HG02938 (cell line): ENCODE measurements around the gene SPACA7.
"Not testable (repeated sequence)": the region's sequence is repeated elsewhere in the genome, so short reads cannot be mapped to it uniquely, and the experiment has no call there.

Experiments
- ATAC-seq: cut with Tn5 transposase; IDR thresholded peaks from one replicate; pipeline ENCODE4 v1.9.1; 2021; ENCODE audit warnings: mild to moderate bottlenecking, moderate library complexity; ENCODE audit not compliant: unreplicated experiment

The SPACA7 gene

DNA sequence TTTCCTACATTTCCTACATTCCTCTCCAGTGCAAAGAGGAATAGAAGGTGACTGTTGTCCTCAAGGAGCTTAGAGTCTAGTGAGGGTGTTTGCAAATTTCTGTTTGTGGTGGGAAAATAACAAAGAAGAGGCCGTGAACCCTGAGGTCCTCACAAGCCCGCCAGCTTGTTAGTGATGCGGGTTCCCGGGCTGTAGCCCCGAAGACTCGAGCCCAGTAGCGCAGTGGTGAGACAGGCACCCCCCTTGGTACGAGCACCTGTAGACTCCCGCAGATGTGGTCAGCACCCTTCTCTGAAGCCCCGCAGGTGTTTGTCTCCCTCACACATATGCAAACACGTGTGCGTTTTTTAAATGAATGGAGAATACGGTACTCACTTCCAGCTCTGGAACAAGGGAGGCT lies 26.5 kb upstream of the SPACA7 start:
- ATAC-seq: no peak

DNA sequence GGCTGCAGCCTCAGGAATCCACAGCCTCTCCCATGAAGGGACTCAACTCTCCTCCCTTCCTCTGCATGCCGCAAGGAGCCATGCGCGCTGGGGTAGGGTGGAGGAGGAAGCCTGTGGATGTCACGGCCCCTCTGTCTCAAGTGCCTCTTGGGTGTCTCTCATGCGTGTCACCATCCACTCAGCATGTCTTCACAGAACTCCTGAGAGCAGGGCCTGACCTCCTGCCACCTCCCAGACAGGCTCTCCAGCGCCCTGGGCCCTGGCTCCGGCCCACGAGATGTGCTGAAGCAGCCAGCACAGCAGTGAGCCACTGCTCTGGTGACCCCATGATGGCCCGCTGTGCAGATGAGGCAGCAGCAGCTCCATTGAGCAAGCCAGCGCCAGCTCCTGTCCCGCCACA lies 25.9 kb upstream of the SPACA7 start:
- no peak for ATAC-seq

DNA sequence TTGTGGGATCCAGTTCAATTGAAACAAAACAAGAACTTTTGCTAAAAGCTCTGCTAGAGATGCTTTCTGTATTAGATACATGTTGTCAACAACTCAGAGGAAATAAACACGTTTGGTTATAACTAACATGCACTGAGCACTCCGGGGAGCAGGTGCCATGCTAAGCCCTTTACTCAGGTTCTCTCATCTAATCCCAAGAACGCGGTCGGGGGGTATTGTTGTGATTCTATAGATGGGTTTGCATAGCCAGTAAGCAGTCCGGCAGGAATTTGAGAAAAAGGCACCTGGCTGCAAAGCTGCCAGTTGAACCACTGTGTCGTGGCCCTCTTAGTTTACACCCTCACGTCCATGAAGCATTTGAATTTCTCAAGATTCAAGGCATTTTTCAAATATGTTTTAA lies 24.3 kb upstream of the SPACA7 start:
- ATAC-seq: no peak

DNA sequence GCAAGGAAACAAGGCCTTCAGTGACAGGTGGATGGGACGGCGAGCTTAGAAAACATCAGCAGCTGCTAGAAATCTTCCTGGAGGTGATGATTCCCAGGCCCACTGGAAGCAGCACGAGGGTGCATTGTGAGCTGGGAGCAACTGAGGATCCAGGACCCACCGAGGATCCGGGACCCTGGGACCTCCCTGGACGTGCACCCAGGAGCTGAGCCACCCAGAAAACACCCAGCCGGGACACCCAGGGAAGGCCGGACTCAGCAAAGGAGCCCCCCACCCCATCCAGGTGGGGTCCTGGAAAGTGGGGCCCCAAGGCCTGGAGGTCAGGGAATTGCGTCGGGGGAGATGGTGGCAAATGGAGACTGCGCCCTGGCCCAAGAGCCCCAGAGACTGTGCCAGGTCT lies 22.3 kb upstream of the SPACA7 start:
- no peak for ATAC-seq

DNA sequence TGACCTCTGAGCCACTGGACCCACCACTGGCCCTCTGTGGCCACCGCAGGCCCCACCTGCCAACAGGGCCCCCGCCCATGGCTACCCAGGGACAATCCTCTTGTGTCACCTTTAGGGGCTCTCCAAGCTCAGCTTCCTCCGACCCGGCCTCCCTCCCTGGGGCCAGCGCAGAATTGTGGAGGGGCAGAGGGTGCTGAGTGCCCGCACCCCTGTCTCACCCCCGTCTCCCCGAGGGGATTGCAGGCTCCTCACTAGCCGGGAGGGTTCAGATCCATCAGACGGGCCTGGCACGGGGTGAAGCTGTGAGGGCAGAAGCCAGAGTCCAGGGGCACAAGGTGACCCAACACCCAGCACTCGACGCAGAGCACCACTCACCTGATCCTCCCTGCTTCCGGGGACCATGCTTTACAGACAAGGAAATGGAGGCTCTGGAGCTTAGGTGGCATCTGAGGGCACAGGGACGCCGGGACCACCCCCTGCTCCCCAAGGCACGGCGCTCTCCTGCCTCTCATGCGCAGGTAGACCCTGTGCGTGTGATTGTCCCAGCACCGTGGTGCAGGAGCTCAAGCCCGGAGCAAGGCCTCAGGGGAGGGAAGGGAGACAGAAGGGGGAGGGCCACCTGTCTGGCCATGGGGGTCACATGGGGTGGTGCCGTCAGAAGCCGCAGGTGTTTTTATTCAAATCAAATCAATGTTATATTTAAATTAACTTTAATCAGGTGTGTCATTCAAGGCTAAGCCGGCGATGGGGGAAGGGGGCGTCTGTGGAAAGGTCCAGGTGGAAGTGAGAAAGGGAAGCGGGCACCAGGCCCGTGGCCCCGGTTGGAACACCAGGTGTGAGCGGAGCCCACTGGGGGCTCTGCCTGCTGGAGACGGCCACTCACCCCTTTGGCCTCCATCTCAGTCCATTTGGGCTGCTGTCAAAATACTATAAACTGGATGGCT lies 21.6 kb upstream of the SPACA7 start:
- ATAC-seq: no peak

DNA sequence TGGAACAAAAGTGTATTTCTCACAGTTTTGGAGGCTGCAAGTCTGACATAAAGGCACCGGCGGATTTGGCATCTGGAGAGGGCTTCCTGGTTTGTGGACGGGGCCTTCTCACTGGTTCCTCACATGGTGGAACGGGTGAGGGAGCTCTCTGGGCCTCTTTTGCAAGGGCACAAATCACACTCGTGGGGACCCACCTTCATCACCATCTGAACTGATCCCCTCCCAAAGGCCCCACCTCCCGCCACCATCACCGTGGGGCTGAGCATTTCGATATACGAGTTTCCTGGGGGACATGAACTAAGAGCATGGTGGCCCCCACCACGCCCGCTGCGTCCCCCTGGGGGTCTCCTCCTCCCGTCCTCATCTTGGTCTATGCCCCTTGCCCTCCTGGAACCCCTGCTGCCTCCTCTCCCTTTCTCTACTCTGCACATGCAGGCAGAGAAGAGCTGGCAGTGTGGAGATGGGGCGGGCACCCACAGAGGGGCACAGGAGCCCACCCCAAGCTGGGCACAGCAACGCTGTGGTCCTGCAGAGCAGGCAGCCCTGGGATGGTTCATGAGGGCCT lies 20.8 kb upstream of the SPACA7 start:
- ATAC-seq: no peak

DNA sequence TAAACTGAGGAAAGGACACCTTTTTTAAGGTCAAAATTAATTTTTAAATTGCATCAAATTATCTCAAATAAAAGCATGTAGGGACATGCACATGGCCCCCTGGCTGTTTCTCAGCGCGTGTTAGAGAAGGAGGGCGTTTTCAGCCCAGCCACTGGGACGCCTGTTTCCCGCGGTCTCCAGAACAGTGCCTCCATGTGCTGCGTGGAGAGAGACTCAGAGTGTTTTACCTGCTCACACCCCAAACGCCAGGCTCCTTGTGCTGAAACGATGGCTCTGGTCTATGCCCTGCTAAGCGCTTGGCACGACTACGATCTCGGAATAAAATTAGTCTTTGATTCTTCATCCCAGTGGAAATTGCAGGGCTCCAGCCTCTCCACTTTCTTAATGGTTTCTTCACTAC lies 20.0 kb upstream of the SPACA7 start:
- ATAC-seq: no peak

DNA sequence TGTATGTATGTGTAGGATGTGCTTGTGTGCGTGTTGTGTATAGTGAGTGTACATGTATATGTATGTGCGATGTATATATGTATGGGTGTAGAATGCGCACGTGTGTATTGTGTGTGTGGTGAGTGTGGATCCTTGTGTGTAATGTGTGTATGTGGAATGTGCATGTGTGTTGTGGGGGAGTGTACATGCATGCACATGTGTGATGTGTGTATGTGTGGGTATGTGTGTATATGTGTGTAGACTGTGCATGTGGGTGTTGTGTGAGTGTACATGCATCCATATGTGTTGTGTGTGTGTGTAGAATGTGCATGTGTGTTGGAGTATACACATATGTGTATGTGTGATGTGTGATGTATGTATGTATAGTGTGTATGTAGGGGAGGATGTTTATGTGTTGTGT lies 18.0 kb upstream of the SPACA7 start:
- ATAC-seq: no peak

DNA sequence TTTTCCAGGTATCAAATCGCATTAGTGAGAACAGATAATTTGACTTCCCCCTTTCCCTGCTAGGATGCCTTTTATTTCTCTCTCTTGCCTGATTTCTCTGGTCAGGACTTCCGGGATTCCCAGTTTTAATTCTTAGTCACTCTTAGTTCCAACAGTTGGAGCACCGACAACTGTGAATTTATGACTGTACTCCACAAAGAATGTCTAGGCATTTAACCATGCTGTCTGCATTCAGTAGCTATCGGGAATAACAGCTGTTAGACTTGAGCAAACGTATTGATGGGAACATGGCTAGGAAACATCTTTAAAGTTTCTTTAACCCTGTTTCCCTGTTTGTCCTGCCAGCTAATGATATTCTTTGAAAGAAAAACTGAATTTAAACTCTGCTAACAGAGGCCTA lies 14.1 kb upstream of the SPACA7 start:
- ATAC-seq: no peak

DNA sequence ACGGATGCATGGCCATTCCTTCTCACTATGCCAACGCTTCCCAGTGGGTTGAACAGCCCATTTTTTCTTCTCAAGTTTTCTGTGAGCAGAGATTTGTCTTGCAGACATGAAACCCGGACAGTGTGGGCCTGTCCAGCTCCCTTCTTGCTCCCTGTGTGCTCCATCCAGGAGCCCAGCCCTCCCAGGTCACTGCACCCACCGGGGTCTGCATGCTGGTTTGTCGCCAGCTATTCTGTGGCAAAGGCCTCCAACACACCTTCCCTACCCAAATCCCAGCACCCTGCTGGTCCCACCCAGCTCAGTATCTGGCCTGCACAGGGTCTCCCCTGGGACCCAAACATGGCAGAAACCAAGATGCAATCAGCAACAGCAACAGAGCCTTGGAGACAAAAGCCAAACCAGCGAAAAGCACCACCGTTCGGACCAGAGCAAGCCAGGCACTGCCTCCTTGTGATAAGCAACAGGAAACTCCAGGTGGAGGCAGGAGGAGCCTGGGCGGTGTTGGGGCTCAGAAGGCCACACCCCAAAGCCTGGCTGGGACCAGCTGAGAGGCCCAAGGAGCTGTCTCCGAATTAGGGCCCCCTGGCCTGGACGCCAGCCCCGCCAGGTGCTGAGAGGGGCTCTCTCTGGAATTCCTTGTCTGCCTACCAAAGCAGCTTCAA lies 12.2 kb upstream of the SPACA7 start:
- no peak for ATAC-seq

DNA sequence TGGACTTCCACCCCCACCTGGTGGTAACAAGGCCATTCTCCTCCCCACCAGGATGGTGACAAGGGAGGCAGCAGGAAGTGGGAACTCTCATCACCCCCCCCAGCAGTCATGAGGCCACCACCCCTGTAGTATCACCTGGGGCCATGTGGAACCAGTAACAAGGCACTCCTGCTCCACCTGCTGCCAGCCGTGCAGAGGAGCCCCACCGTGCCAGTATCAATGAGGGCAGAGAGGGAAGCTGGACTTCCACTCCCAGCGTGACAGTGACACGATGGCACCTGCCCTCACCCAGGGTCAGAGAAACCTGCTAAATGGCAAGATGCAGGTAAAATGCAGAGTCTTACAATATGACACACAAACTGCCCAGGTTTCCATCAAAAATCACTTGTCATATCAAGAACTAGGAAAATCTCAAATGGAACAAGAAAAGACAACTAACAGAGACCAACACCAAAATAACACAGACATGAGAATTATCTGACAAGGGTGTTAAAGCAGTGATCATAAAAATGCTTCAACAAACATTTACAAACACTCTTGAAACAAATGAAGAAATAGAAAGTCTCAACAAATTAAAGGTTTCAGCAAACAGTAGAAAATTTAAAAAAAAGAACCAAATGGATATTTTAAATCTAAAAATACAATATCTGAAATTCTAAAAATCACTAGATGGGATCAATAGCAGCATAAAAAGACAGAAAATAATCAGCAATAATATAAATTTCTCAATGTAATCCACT lies 9.1 kb upstream of the SPACA7 start:
- no peak for ATAC-seq

DNA sequence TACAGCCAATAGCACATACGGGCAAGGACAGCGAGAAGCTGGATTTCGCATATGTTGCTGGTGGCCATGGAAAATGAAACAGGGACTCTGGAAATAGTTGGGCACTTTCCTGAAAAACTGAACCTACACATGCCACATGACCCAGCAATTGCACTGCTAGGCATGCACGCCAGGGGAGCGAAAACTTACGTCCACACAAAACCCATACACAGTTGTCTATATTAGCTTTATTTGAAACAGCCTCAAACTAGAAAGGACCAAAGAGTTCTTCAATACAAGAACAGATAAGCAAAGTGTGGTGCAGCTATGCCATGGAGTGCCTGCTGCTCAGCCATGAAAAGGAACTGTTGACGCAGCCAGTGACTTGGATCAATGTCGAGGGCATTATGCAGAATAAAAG lies 7.3 kb upstream of the SPACA7 start:
- no peak for ATAC-seq

DNA sequence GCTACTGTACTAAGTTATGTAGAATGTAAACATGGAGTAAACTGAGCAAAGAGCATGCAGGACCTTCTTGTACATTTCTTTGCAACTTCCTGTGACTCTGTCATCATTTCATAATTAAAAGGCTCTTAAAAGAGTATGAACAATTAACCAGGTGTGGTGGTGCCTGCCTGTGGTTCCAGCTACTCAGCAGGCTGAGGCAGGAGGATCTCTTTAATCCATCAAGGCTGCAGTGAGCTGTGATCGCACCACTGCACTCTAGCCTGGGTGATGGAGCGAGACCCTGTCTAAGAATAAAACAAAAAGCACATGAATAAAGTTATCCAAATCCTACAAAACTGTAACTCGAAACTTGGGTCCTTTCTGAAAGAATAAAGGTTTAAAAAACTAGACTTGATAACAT lies 5.8 kb upstream of the SPACA7 start:
- no peak for ATAC-seq

DNA sequence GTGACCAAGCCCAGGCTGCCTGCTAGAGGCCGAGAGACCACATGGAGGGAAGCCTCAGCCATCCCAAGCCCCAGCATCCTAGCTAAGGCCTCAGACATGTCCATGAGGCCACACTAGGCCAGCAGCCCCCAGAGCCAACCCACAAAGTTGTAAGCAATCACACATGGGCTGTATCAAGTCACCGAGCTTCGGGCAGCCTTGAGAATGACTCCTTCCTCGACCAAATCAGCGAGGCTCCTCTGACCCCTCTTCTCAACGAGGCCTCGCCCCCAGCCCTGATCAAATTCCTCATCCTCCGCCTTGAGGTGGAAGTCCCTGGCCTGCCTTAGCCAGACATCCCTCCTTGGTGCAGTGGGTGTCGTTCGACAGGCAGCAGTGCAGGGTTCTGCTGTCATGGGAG lies 1.9 kb upstream of the SPACA7 start:
- ATAC-seq: no peak

DNA sequence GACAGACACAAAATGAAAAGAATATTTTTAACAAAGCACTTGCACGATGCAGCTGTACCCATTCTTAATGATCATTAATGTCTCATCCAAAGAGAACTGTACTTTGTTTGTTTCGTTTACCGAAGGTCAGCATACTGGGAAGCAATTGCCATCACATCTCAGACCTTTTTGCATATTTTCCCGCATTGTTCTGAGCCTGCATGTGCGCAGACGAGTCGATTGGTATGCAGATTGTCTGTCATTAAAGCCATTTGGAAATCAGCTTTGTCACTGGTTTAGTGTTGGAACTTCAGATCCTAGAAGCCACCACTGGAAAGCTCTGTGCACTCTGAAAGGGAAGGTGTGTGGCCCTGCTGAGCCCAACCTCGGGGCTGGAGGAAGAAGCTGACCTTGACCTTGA lies 15.6 kb downstream of the SPACA7 start:
- no peak for ATAC-seq

DNA sequence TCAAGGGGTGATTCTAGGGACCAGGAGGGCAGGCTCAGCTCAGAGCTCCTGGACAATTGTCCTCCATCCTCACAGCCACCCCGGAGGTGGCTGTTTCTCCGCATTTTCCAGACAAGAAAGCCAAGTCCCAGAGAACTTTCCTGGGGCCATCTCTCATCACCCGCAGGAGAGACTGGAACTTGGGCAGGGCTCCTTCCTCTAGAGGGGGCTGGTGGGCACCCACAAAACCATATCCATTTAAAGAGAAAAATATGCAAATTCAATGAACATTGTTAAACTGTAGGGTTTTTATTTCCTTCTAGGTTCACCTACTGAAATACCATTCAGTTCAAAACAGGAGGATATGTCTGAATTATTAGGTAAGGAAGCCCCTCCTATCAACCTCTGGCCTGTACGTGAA lies 16.6 kb downstream of the SPACA7 start:
- no peak for ATAC-seq

DNA sequence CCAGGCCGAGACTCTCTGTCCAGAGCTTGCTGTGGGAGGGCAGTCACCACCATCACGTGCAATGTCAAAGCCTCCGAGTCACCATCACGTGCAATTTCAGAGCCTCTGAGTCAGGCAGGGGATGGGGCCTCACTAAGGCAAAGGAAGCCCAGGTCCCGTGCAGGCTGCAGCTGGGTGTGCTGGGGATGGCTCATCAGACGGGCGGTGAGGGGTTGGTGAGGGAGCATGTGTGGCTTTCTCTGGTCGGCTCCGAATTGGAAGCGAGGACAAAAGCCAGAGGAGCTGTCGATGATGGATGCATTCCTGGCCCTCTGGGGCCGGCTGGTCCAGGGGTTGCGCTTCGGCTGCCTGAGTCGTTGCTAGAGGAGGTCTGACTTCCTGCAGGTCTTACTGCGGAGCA lies 18.9 kb downstream of the SPACA7 start:
- ATAC-seq: not testable (repeated sequence)

DNA sequence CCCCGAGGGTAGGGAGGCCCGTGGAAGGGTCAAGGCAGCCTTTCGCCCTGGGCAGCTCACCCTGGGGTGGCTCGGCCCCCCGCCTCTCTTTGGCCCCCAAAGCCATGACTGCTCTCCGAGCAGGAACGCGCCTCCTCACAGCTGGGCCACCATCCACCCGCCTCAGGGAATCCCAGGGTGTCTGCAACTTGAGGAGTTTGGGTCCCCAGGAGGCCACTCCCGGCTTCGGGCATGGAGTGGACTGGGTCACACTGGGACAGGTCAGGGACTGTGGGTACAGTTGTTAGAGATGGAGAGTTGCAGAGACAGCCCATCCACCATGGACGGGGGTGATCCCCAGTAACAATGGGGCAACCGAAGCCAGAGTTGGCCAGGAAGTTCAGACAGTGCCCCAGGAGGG lies 19.8 kb downstream of the SPACA7 start:
- ATAC-seq: not testable (repeated sequence)

DNA sequence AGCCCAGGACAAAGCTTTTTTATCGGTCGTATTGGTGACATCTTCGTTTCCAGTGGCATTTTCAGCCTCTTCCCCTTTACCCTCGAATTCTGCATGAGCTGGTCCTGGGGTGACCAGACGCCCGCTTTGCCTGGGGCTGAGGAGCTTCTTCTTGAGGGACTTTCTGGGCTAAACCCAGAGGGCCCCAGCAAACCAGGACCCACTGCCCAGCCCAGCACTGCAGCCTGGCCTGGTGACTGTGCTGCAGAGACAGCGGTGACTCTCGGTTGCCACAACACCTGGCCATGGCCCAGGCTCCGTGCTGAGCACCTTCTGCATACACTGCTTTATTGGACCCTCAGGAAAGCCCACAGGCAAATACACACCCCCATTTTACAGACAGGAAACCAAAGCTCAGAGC lies 21.0 kb downstream of the SPACA7 start:
- no peak for ATAC-seq

DNA sequence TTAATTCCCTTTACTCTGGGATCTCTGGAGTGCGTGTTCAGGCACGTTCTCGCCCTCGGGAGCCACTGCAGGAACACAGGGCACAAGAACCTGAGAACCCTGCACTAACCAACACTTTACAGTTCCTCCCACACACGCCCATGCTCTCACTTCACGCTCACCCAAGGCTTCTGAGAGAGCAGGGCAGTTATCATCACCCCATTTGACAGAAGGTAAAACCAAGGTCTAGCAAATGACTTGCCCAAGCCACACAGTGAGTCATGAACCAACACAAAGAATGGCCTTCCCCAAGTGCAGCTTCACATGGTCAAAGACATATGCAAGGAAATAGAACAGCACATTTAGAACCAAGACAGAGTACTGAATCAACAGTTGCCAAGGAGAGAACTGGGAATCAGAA lies 22.2 kb downstream of the SPACA7 start:
- ATAC-seq: not testable (repeated sequence)

DNA sequence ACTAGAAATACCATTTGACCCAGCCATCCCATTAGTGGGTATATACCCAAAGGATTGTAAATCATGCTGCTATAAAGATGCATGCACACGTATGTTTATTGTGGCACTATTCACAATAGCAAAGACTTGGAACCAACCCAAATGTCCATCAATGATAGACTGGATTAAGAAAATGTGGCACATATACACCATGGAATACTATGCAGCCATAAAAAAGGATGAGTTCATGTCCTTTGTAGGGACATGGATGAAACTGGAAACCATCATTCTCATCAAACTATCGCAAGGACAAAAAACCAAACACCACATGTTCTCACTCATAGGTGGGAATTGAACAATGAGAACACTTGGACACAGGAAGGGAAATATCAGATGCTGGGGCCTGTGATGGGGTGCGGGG lies 33.7 kb downstream of the SPACA7 start:
- not testable (repeated sequence) for ATAC-seq
